ENCODE data around the gene POU2AF1.

Gene POU2AF1

GRCh38 chr11:111309215-111309915 lies 69.7 kb downstream of the POU2AF1 start:
- H3K9ac ChIP-seq, result no peak overlapping the region
- no peaks in the 10 kb centered on the region for H3K27me3 ChIP-seq
- H3K4me1 ChIP-seq, result peaks cover 0 to 15% (median 12%) of the 10 kb centered on the region in 10 experiments; a peak in 15 of 20 replicates
- H3K27ac ChIP-seq, result no peak overlapping the region
- H4K20me1 ChIP-seq, result no peaks in the 10 kb centered on the region
- TF ChIP-seq Cebpa-rat (IDR thresholded peaks at IDR 0.05), result no peak
- no peaks in the 10 kb centered on the region; a peak in 1 of 22 replicates for H3K36me3 ChIP-seq
- peak overlapping the region in 7 of 11 experiments; percentile 11 to 70 (median 47); a peak in 8 of 22 replicates for H3K4me2 ChIP-seq
- H3K4me3 ChIP-seq, result no peak overlapping the region
- peaks cover 0 to 16% (median 13%) of the 10 kb centered on the region in 11 experiments; a peak in 17 of 22 replicates for H3K9me3 ChIP-seq (replicated peaks in 1 of 11)

- TF ChIP-seq Cebpa-rat (IDR thresholded peaks at IDR 0.05), result no peak
- H3K4me3 ChIP-seq, result no peak overlapping the region
- H3K27ac ChIP-seq, result no peak overlapping the region
- no peaks in the 10 kb centered on the region for H3K27me3 ChIP-seq
- H4K20me1 ChIP-seq, result no peaks in the 10 kb centered on the region
- H3K4me1 ChIP-seq, result peaks cover 0 to 15% (median 12%) of the 10 kb centered on the region in 10 experiments; a peak in 15 of 20 replicates
- peaks cover 0 to 10% (median 8%) of the 10 kb centered on the region in 11 experiments; a peak in 15 of 22 replicates for H3K9me3 ChIP-seq (replicated peaks in 1 of 11)
- H3K4me2 ChIP-seq, result no peak overlapping the region
- H3K9ac ChIP-seq, result no peak overlapping the region
- no peaks in the 10 kb centered on the region; a peak in 1 of 22 replicates for H3K36me3 ChIP-seq
Observed at GRCh38 chr11:111308140-111308539, 70.9 kb downstream of the POU2AF1 start.

GRCh38 chr11:111307472-111308108 lies 71.5 kb downstream of the POU2AF1 start:
- no peak overlapping the region for H3K4me2 ChIP-seq
- H4K20me1 ChIP-seq, result no peaks in the 10 kb centered on the region
- no peak overlapping the region for H3K4me3 ChIP-seq
- H3K27ac ChIP-seq, result no peak overlapping the region
- H3K36me3 ChIP-seq, result no peaks in the 10 kb centered on the region; a peak in 1 of 22 replicates
- H3K9ac ChIP-seq, result no peak overlapping the region
- H3K27me3 ChIP-seq, result no peaks in the 10 kb centered on the region
- no peak for TF ChIP-seq Cebpa-rat (IDR thresholded peaks at IDR 0.05)
- peaks cover 0 to 15% (median 12%) of the 10 kb centered on the region in 10 experiments; a peak in 15 of 20 replicates for H3K4me1 ChIP-seq
- H3K9me3 ChIP-seq (replicated peaks in 1 of 11), result peaks cover 0 to 5% (median 3%) of the 10 kb centered on the region in 11 experiments; a peak in 11 of 22 replicates

GRCh38 chr11:111306321-111306720 lies 72.8 kb downstream of the POU2AF1 start:
- Histone ChIP-seq H3K4me1 (peaks cover 0 to 15% (median 12%) of the 10 kb centered on the region in 10 experiments; a peak in 15 of 20 replicates), H3K4me3 (no peak overlapping the region), H3K27me3 (peaks cover 0 to 12% (median 7%) of the 10 kb centered on the region in 11 experiments; a peak in 14 of 22 replicates), H3K9ac (no peak overlapping the region), H3K36me3 (no peaks in the 10 kb centered on the region), H4K20me1 (no peaks in the 10 kb centered on the region), H3K4me2 (no peak overlapping the region), H3K27ac (no peak overlapping the region), H3K9me3 (replicated peaks in 1 of 11) (no peaks in the 10 kb centered on the region)
- no peak for TF ChIP-seq Cebpa-rat (IDR thresholded peaks at IDR 0.05)

GRCh38 chr11:111305876-111306275 lies 73.2 kb downstream of the POU2AF1 start:
- Histone ChIP-seq H3K4me2 (no peak overlapping the region), H3K36me3 (no peaks in the 10 kb centered on the region)

GRCh38 chr11:111305162-111305802 lies 73.8 kb downstream of the POU2AF1 start:
- TF ChIP-seq Cebpa-rat (IDR thresholded peaks at IDR 0.05), result no peak
- H3K36me3 ChIP-seq, result no peaks in the 10 kb centered on the region

More at GRCh38 chr11:111305876-111306275, 73.2 kb downstream of the POU2AF1 start:
- no peak for TF ChIP-seq Cebpa-rat (IDR thresholded peaks at IDR 0.05)
- Histone ChIP-seq H3K9me3 (replicated peaks in 1 of 11) (no peaks in the 10 kb centered on the region), H4K20me1 (no peaks in the 10 kb centered on the region), H3K27ac (no peak overlapping the region), H3K9ac (no peak overlapping the region), H3K27me3 (peaks cover 2 to 16% (median 12%) of the 10 kb centered on the region in 11 experiments; a peak in 21 of 22 replicates), H3K4me1 (peaks cover 0 to 13% (median 12%) of the 10 kb centered on the region in 10 experiments; a peak in 15 of 20 replicates), H3K4me3 (no peak overlapping the region)

GRCh38 chr11:111303461-111303860 lies 75.6 kb downstream of the POU2AF1 start:
- peaks cover 26 to 41% (median 36%) of the 10 kb centered on the region in 11 experiments for H3K27me3 ChIP-seq
- H4K20me1 ChIP-seq, result peaks cover 0 to 6% (median 0%) of the 10 kb centered on the region in 11 experiments; a peak in 1 of 22 replicates
- peaks cover 0 to 12% (median 9%) of the 10 kb centered on the region in 11 experiments; a peak in 13 of 22 replicates for H3K9me3 ChIP-seq (replicated peaks in 1 of 11)
- H3K9ac ChIP-seq, result no peak overlapping the region
- no peak overlapping the region for H3K27ac ChIP-seq
- H3K36me3 ChIP-seq, result no peaks in the 10 kb centered on the region
- no peak overlapping the region for H3K4me2 ChIP-seq
- H3K4me1 ChIP-seq, result peaks cover 0 to 5% (median 0%) of the 10 kb centered on the region in 10 experiments; a peak in 1 of 20 replicates
- no peak for TF ChIP-seq Cebpa-rat (IDR thresholded peaks at IDR 0.05)
- no peak overlapping the region for H3K4me3 ChIP-seq

More at GRCh38 chr11:111305162-111305802, 73.8 kb downstream of the POU2AF1 start:
- Histone ChIP-seq H3K9ac (no peak overlapping the region), H3K27ac (no peak overlapping the region), H4K20me1 (0 out of 22 replicates have a peak, but pooled peaks cover 0 to 2% (median 0%) of the 10 kb centered on the region in 11 experiments), H3K27me3 (peaks cover 8 to 22% (median 18%) of the 10 kb centered on the region in 11 experiments), H3K9me3 (replicated peaks in 1 of 11) (no peaks in the 10 kb centered on the region), H3K4me1 (peaks cover 0 to 7% (median 6%) of the 10 kb centered on the region in 10 experiments; a peak in 15 of 20 replicates), H3K4me3 (no peak overlapping the region), H3K4me2 (no peak overlapping the region)

GRCh38 chr11:111302298-111302697 lies 76.8 kb downstream of the POU2AF1 start:
- TF ChIP-seq Cebpa-rat (IDR thresholded peaks at IDR 0.05), result no peak
- H4K20me1 ChIP-seq, result peaks cover 0 to 6% (median 0%) of the 10 kb centered on the region in 11 experiments; a peak in 1 of 22 replicates
- H3K27me3 ChIP-seq, result peaks cover 36 to 52% (median 48%) of the 10 kb centered on the region in 11 experiments
- peaks cover 0 to 13% (median 9%) of the 10 kb centered on the region in 11 experiments; a peak in 13 of 22 replicates for H3K9me3 ChIP-seq (replicated peaks in 1 of 11)
- no peak overlapping the region for H3K27ac ChIP-seq
- H3K4me1 ChIP-seq, result peaks cover 0 to 5% (median 0%) of the 10 kb centered on the region in 10 experiments; a peak in 1 of 20 replicates
- H3K4me2 ChIP-seq, result no peak overlapping the region
- no peak overlapping the region for H3K4me3 ChIP-seq
- no peaks in the 10 kb centered on the region for H3K36me3 ChIP-seq
- no peak overlapping the region for H3K9ac ChIP-seq

All from BLaER1 treated with 17β-estradiol and CSF1 and Interleukin-3, amounts not matched to agents 10 nM and 100 nM (cell line).